Stomach (tissue), 4 donors: ENCODE data around the gene ZSCAN20.

Source experiments
- CTCF ChIP-seq, 7 experiments: fragments of 450-650 bp in 4 of 7; fragments of 200-600 bp in 3 of 7; sonication (generic) in 3 of 7; IDR thresholded peaks; one replicate each; pipeline ENCODE4 v1.5.1; 2016 to 2019; ENCODE audit warnings: antibody characterized with exemption in 7 of 7, control low read depth in 2 of 7, mild to moderate bottlenecking in 1 of 7
- EP300 ChIP-seq: sonication (generic); formaldehyde crosslinking; IDR thresholded peaks from one replicate; pipeline ENCODE4 v1.6.1; 2017; ENCODE audit warnings: antibody characterized with exemption
- POLR2A ChIP-seq, 4 donors: fragments of 450-650 bp; IDR thresholded peaks; one replicate each; pipeline ENCODE4 v1.6.1; 2016; ENCODE audit warnings: antibody characterized with exemption in 4 of 4, control low read depth in 2 of 4, mild to moderate bottlenecking in 1 of 4, moderate library complexity in 1 of 4
- POLR2AphosphoS5 ChIP-seq, 3 donors: sonication (generic); formaldehyde crosslinking; IDR thresholded peaks; one replicate each; pipeline ENCODE4 v1.6.1; 2016; ENCODE audit warnings: antibody characterized with exemption in 3 of 3

DNA sequence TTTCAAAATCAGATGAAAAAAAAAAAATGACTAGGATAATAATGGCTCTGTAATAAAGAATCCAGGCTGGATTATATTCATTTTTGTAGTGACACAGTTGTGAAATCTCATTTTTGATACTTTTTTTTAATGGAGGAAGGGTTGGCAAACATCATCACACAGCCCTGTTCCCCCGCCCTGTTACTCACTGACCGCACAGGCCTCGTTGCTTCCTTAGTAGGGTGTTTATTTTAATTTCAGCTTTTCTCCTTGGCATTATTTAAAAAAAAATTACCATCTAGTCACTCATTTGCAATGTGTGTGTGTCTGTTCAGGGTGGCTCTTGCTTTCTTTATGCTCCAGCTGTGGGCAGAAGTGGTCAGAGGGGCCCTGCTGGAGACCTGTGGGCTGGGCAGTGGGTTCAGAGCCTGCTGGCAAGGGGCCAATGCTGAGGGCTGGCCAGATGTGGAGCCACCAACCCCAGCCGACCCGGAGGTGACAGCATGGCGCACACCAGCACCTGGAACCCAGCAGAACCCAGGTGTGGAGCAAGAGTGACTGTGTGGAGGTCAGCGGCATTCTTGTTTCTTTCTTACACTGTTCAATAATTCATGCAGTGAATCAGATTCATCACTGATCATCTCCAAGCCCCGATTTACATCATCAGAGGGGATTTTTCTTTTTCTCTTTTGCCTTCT, 44.6 kb downstream of the ZSCAN20 start:
- no peak for TF ChIP-seq POLR2AphosphoS5 (IDR thresholded peaks at IDR 0.05)
- no peak for TF ChIP-seq CTCF (IDR thresholded peaks at IDR 0.05)
- no peak for TF ChIP-seq POLR2A (IDR thresholded peaks at IDR 0.05)
- TF ChIP-seq EP300 = no peak
